Vagina (tissue), 2 donors: Measurements from ENCODE around the gene NFIX.
A peak's percentile ranks its signal among the peaks of the same experiment; 100 is the strongest.

ENCODE experiments used
- POLR2A ChIP-seq, 2 donors: fragments of 450-650 bp; IDR thresholded peaks; one replicate each; pipeline ENCODE4 v1.6.1; 2017; ENCODE audit warnings: antibody characterized with exemption in 2 of 2, mild to moderate bottlenecking in 2 of 2, moderate library complexity in 2 of 2
- POLR2AphosphoS5 ChIP-seq, 2 donors: sonication (generic); formaldehyde crosslinking; IDR thresholded peaks; one replicate each; pipeline ENCODE4 v1.9.0; 2017; ENCODE audit warnings: antibody characterized with exemption in 2 of 2, mild to moderate bottlenecking in 2 of 2, low read depth in 1 of 2; ENCODE audit not compliant: insufficient read depth in 1 of 2
- TF ChIP-seq, protein P1 (sequence below), 3 experiments: fragments of 450-650 bp in 2 of 3; fragments of 200-600 bp in 1 of 3; sonication (generic) in 1 of 3; IDR thresholded peaks; one replicate each; pipeline ENCODE4 v1.5.1; 2017 to 2019; ENCODE audit warnings: antibody characterized with exemption in 3 of 3, mild to moderate bottlenecking in 2 of 3, moderate library complexity in 2 of 3

DNA sequence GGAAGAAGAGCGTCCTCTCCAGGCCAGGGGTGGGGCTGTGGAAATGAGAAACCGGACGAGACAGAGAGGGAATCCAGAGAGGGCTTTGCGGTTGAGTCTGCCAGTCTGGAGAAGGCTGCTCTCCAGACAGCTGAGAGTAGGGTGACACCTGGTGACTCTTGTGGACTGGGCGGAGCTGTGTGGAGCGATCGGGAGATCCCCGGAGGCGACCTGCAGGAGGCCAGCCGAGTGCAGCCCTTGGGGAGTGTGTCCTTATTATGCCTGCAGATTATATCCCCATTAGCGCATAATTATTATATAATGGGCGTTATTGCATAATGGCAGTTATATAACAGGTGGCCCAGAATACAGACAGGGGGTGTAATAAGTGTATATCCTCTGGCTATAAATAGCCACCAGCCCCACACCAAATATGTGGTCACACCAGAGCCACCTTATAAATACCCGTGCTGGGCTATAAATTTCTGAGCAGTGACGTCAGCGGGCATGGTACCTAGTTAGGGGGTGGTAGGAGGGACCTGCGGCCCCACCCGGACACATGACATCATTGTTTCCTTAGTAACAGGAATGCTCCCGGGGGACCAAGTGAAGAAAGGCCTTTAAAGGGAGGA lies 41.2 kb downstream of the NFIX start:
- TF ChIP-seq, protein P1, sequence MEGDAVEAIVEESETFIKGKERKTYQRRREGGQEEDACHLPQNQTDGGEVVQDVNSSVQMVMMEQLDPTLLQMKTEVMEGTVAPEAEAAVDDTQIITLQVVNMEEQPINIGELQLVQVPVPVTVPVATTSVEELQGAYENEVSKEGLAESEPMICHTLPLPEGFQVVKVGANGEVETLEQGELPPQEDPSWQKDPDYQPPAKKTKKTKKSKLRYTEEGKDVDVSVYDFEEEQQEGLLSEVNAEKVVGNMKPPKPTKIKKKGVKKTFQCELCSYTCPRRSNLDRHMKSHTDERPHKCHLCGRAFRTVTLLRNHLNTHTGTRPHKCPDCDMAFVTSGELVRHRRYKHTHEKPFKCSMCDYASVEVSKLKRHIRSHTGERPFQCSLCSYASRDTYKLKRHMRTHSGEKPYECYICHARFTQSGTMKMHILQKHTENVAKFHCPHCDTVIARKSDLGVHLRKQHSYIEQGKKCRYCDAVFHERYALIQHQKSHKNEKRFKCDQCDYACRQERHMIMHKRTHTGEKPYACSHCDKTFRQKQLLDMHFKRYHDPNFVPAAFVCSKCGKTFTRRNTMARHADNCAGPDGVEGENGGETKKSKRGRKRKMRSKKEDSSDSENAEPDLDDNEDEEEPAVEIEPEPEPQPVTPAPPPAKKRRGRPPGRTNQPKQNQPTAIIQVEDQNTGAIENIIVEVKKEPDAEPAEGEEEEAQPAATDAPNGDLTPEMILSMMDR (IDR thresholded peaks at IDR 0.05) = no peak
- TF ChIP-seq POLR2AphosphoS5 (IDR thresholded peaks at IDR 0.05; ENCODE audit: insufficient read depth in 1 of 2, low read depth in 1 of 2) = peak; percentile 7 to 52
- TF ChIP-seq POLR2A (IDR thresholded peaks at IDR 0.05) = no peak
